Gastroesophageal sphincter (tissue), 3 donors: ENCODE data around the gene TAF9.

ENCODE experiments used
- CTCF ChIP-seq, 4 experiments: fragments of 200-600 bp in 2 of 4; fragments of 450-650 bp in 2 of 4; sonication (generic) in 1 of 4; IDR thresholded peaks; one replicate each; pipeline ENCODE4 v1.5.1; 2017 to 2019; ENCODE audit warnings: antibody characterized with exemption in 4 of 4, mild to moderate bottlenecking in 2 of 4, moderate library complexity in 2 of 4
- EP300 ChIP-seq: sonication (generic); formaldehyde crosslinking; IDR thresholded peaks from one replicate; pipeline ENCODE4 v1.6.1; 2017; ENCODE audit warnings: antibody characterized with exemption, mild to moderate bottlenecking
- POLR2A ChIP-seq, 2 donors: fragments of 450-650 bp; IDR thresholded peaks; one replicate each; pipeline ENCODE4 v1.6.1; 2017; ENCODE audit warnings: antibody characterized with exemption in 2 of 2, mild to moderate bottlenecking in 2 of 2, moderate library complexity in 1 of 2
- POLR2AphosphoS5 ChIP-seq: sonication (generic); formaldehyde crosslinking; IDR thresholded peaks from one replicate; pipeline ENCODE4 v1.6.1; 2017; ENCODE audit warnings: antibody characterized with exemption

- peak in 2 of 4 experiments; percentile 23 to 28 for TF ChIP-seq CTCF (IDR thresholded peaks at IDR 0.05)
- no peak for TF ChIP-seq EP300
- no peak for TF ChIP-seq POLR2AphosphoS5
- no peak for TF ChIP-seq POLR2A (IDR thresholded peaks at IDR 0.05)
These were observed 45.7 kb upstream of the TAF9 start, which contains the start of gene MARVELD2 for GRCh38 chr5:69414885-69415583.
